NCI-H2196 (cell line): ENCODE results near the gene AEN.
A peak's percentile ranks its signal among the peaks of the same experiment; 100 is the strongest.

Experiments
- DNase-seq: peaks from one replicate; lab custom pipeline; 2025; ENCODE audit not compliant: unreplicated experiment; lab: John Stamatoyannopoulos, UW

The AEN gene

GRCh38 chr15:88620995-88621772, at the start of gene AEN:
AEN (plus strand) TSS chr15:88621340; CDS start chr15:88626210, 4,870 bp downstream.
- DNase-seq, result peak; percentile 87

- DNase-seq, result no peak
Measured at GRCh38 chr15:88571852-88572259, 49.3 kb upstream of the AEN start.

- DNase-seq, result no peak
Measured at GRCh38 chr15:88574077-88574476, 47.1 kb upstream of the AEN start.

GRCh38 chr15:88574655-88575054, 46.5 kb upstream of the AEN start:
- DNase-seq, result no peak

GRCh38 chr15:88579322-88579721, 41.8 kb upstream of the AEN start:
- no peak for DNase-seq

- no peak for DNase-seq
Measured at GRCh38 chr15:88580532-88580931, 40.6 kb upstream of the AEN start.

GRCh38 chr15:88586401-88587162, 34.6 kb upstream of the AEN start:
- DNase-seq, result no peak

- DNase-seq, result no peak
Measured at GRCh38 chr15:88590759-88591158, 30.4 kb upstream of the AEN start.

GRCh38 chr15:88591384-88591783, 29.8 kb upstream of the AEN start:
- no peak for DNase-seq

- peak; percentile 3 for DNase-seq
Measured at GRCh38 chr15:88603885-88604284, 17.3 kb upstream of the AEN start.

- peak; percentile 40 for DNase-seq
Measured at GRCh38 chr15:88604381-88605188, 16.6 kb upstream of the AEN start.

GRCh38 chr15:88605189-88606069, 15.7 kb upstream of the AEN start:
- peak; percentile 14 for DNase-seq

GRCh38 chr15:88606070-88606794, 14.9 kb upstream of the AEN start:
- peak; percentile 22 for DNase-seq

- DNase-seq, result no peak
Measured at GRCh38 chr15:88607951-88608350, 13.2 kb upstream of the AEN start.

GRCh38 chr15:88608607-88609181, 12.4 kb upstream of the AEN start:
- no peak for DNase-seq

- DNase-seq, result no peak
Measured at GRCh38 chr15:88609344-88610090, 11.6 kb upstream of the AEN start.

GRCh38 chr15:88610701-88611231, 10.4 kb upstream of the AEN start:
- no peak for DNase-seq

GRCh38 chr15:88612186-88612796, 8.8 kb upstream of the AEN start:
- no peak for DNase-seq
